Esophagus squamous epithelium (tissue), 4 donors: ENCODE data around the gene CRABP2.

ENCODE experiments used
- POLR2A ChIP-seq, 4 donors: fragments of 450-650 bp; IDR thresholded peaks; one replicate each; pipeline ENCODE4 v1.6.1; 2017; ENCODE audit warnings: antibody characterized with exemption in 4 of 4, mild to moderate bottlenecking in 4 of 4, moderate library complexity in 3 of 4
- TF ChIP-seq, protein P1 (sequence below), 6 experiments: fragments of 450-650 bp in 4 of 6; fragments of 200-600 bp in 2 of 6; sonication (generic) in 2 of 6; IDR thresholded peaks; one replicate each; pipeline ENCODE4 v1.5.1; 2016 to 2019; ENCODE audit warnings: antibody characterized with exemption in 6 of 6, mild to moderate bottlenecking in 4 of 6, moderate library complexity in 4 of 6

DNA sequence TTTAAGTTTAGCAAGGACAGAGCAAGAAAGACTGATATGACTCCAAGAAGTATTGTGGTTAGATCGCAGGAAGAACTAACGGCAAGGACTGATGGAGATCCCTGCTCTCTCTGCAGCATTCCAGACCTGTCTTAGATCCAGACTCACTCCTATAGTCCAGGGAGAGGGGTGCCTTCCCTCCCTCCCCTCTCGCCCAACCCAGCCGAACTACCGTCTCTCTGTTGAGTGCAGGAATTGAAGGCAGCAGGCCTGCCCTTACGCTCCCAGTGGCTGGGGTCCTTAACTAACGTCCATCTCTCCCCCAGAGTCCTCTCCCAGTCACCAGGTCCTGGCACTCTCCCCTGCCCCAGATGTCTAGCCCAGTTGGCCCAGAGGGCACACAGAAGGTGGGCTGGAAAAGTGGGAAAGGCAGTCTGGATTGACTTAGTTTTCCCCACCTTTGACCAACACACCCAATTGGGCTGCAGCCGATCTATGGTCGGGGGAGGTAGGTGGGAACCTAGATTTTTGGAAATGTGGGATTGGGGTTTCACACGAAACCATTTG, 1.1 kb downstream of the CRABP2 start:
- TF ChIP-seq, protein P1, sequence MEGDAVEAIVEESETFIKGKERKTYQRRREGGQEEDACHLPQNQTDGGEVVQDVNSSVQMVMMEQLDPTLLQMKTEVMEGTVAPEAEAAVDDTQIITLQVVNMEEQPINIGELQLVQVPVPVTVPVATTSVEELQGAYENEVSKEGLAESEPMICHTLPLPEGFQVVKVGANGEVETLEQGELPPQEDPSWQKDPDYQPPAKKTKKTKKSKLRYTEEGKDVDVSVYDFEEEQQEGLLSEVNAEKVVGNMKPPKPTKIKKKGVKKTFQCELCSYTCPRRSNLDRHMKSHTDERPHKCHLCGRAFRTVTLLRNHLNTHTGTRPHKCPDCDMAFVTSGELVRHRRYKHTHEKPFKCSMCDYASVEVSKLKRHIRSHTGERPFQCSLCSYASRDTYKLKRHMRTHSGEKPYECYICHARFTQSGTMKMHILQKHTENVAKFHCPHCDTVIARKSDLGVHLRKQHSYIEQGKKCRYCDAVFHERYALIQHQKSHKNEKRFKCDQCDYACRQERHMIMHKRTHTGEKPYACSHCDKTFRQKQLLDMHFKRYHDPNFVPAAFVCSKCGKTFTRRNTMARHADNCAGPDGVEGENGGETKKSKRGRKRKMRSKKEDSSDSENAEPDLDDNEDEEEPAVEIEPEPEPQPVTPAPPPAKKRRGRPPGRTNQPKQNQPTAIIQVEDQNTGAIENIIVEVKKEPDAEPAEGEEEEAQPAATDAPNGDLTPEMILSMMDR (IDR thresholded peaks at IDR 0.05) = no peak
- no peak for TF ChIP-seq POLR2A (IDR thresholded peaks at IDR 0.05)
